Right ventricle myocardium superior (tissue), 1 donor: ENCODE measurements around the gene TREX2. TPM values are rescaled to one million over a fixed set of nuclear protein-coding genes. Genes with fewer than 3 reads are reported as not detected.

Experiments
- ATAC-seq: fragments of 200-7000 bp; cut with Tn5 transposase; one replicate; pipeline ENCODE4 v1.9.1; 2020; ENCODE audit warnings: mild to moderate bottlenecking; ENCODE audit not compliant: poor library complexity
- DNase-seq: peaks from one replicate; pipeline ENCODE4 v3.0.0-alpha.2; 2020
- intact Hi-C: fragments of 100-400 bp; cut with DNase I; formaldehyde crosslinking; loops from one replicate; pipeline ENCODE4 v1.11.2; 2022
- total RNA-seq: library from RNA; stranded (reverse); fragmentation: NEBNext Ultra II Directional; extraction: Animal tissue kit (Norgen Biotek cat#: 25700); gene quantifications from one replicate; pipeline ENCODE4 v1.2.1, GENCODE V29; 2021
- donor health status: DM: no; HTN: yes; CAD: no; lungs with severe emphysema.

The TREX2 gene
- total RNA-seq, 1 donor from 2014 or later, result 0.19 TPM

DNA sequence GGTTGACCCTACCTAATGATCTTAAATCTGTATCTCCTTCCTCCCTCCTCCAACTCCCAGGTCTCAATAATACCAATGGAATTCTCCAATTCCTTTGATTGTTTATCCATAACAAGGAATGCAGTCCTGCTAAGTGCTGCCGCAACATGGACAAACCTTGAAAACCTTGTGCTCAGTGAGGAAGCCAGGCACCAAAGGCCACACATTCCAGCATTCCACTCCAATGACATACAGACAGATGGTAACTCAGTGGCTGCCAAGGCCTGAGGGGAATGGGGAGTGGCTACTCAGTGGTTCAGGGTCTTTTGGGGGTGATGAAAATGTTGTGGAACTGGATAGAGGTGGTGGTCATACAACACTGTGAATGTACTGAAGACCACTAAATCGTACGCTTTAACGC lies 14.1 kb upstream of the TREX2 start:
- intact Hi-C loops, result no loop called here
- no peak for ATAC-seq

DNA sequence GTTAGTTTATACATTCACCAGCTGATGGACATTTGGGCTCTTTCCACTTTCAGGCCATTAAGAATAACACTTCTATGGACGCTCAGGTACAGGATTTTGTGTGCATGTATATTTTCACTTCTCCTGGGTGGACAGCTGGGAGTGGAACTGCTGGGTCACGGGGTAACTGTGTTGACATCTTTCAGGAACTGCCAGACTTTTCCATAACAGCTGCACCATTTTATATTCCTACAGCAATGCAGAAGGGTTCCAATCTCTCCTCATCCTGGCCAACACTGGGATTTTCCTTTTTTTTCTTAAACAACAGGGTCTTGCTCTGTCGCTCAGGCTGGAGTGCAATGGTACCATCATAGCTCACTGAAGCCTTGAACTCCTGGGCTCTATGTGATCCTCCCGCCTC lies 12.6 kb upstream of the TREX2 start:
- no peak for DNase-seq
- intact Hi-C loops, result no loop called here
- ATAC-seq, result no peak

More for the DNA sequence above, 14.1 kb upstream of the TREX2 start:
- DNase-seq, result peak; percentile 19

DNA sequence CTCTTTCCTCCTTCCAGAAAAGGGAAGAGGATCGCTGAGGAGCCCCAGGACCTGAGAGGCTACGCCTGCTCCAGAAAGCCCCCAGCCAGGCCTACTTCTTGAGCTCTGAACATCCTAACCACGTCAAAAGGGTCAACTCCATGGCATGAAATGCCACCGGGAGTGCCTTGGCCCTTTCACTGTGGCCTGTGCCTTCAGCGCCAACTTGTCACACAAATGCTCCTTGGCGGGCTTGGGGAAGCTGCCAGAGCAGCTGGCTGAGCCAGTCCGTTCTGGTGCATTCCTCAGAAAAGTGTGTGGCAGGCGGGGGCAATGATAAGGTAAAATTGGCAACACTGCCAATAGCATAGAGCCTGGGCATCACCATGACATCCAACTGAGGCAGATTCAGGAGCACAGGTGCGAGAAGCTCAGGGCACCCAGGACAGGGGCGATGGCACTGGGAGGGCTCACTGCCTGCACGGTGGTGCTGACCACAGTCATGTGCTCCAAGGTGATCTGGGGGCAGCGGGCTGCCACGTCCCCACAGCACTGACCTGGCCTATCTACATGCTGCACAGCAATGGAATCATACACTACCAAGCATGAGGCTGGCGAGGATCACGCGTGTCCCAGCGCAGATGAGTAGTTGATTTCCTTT lies 12.1 kb upstream of the TREX2 start:
- DNase-seq, result peak; percentile 11
- no peak for ATAC-seq
- intact Hi-C loops, result no loop called here

DNA sequence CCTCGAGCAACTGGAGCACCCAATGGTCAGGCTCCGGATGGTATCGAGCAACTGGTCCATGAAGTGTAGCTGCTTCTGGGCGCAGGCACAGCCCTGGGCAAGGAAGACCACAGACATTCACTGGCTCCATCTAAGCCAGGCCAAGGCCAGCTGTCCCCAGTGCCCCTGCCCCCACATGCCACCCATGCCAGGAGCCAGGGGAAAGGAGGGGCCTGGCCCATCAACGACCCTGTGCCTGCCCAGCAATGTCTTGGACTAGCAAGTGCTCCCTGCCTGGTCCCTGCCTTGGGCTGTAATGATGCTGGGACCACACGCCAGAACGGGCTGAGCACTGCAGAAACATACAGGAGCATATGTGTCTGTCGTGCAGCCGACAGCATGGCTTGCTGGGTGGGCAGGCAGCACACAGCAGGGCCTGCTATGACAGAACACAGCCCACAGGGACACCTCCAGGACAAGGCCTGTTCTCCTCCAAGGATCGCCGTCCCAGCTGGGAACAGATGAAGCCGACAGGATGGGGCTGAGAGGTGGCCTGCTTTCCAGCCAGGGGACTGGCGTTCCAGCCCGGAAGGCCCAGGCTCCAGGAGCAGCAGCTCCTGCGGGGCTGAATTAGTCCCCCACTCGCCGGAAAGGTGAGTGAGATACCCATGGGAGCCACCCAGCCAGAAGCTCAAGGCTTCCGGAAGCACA lies 11.4 kb upstream of the TREX2 start:
- ATAC-seq (no peak), DNase-seq (peak; percentile 3)
- intact Hi-C loops, result no loop called here

DNA sequence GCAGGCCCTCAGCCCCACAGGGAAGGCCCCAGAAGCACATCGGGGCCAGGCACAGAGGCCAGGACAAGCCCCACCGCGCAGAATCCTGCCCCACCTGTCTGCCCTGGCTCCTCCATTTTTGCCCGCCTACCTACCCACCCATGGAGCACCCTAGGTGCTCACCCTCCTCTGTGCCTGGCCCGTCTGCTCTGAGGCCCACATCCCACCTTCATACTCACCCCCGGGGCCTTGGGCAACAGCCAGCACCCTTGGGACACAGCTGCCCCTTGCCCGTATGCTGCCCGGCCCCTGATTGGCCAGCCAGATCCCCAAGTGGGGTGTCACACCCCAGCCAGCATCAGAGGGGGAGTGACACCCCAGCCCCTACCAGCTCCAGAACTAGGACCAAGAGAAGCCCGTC lies 10.8 kb upstream of the TREX2 start:
- DNase-seq, result peak; percentile 7
- no peak for ATAC-seq
- intact Hi-C loops, result no loop called here

DNA sequence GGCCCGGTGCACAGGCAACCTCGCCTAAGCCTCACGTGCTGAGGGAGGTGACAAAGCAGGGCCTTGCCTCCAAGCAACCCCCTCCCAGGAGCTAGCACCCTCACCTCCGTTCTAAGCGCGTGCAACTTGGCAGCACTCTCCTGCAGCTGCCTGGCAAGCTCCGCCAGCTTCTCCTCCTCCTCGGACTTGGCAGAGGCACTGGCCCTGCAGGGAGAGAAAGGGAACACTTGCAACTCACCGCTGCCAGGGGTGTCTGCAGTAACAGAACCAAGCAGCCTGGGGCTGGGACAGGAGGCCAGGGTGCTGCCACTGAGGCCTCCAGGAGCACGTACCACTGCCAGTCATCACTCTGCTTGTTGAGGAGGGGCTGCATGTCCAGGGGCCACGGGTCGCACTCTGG lies 10.3 kb upstream of the TREX2 start:
- intact Hi-C loops, result no loop called here
- DNase-seq, result peak; percentile 68
- ATAC-seq, result peak; percentile 91

DNA sequence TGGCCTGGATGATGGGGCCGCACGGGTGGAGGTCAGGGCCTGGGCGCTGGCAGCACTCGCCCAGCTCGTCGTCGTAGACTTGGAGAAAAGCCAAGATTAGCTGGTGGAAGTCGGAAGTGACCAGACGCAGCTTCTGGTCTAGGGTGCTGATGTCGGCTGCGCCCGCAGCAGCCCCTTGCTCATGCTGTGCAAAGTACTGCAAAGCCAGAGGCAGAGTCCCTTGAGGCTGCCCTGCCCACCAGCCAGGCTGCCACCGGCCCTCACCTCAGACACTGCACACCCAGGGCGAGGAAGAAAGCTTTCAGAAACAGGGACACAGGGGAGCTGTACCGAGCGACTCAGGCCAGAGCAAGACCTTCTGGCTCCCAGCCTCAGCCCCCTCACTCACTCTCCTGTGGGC lies 9.7 kb upstream of the TREX2 start:
- DNase-seq (no peak), ATAC-seq (no peak)
- intact Hi-C loops, result no loop called here

DNA sequence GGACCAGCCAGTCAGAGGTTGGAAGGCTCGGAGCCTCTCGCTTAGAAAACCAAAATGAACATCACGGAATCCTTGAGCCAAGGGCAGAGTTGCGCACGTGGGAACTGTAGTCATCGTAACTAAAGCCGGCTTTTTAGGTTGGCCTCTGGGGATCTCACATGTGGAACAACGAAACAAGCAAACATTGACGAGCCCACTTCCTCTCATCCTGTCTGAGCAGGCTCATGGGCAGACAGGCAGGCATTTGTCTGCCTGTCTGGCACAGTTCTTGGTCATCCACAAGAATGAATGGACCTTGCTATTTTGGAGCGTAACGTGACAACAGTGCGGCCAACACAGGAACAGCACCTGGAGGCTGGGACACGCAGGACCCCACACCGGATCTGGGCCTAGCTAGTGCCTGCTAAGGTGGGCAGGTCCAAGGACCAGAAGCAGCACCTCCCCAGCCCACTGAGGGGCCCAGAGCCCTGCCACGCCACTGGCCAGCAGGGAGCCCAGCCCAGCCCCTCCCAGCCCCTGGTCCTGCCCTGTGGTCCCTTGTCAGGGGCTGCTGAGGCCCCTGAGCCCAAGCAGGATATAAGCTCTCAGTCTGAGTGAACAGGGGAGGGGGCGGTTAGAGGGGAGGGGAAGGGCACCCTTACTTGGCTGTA lies 9.2 kb upstream of the TREX2 start:
- no peak for DNase-seq
- ATAC-seq, result no peak

DNA sequence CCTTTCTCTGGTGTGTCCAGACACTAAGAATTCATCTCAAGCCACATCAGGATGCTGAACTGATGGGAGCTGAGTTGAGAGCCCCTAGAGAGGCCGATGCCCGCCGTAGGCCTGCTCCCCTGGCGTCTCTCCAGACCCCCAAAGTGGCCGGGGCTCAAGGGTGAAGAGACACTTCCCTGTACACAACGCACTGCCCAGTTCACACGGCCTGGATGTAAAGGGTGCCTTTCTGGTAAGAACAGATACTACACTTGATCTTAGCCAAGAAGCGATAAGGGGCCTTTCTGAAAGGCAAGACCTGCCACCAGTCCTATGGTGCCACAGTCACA lies 5.1 kb upstream of the TREX2 start:
- DNase-seq (no peak), ATAC-seq (no peak)
- intact Hi-C loops, result no loop called here

More for the DNA sequence above, 9.2 kb upstream of the TREX2 start:
- intact Hi-C loops, result no loop called here

DNA sequence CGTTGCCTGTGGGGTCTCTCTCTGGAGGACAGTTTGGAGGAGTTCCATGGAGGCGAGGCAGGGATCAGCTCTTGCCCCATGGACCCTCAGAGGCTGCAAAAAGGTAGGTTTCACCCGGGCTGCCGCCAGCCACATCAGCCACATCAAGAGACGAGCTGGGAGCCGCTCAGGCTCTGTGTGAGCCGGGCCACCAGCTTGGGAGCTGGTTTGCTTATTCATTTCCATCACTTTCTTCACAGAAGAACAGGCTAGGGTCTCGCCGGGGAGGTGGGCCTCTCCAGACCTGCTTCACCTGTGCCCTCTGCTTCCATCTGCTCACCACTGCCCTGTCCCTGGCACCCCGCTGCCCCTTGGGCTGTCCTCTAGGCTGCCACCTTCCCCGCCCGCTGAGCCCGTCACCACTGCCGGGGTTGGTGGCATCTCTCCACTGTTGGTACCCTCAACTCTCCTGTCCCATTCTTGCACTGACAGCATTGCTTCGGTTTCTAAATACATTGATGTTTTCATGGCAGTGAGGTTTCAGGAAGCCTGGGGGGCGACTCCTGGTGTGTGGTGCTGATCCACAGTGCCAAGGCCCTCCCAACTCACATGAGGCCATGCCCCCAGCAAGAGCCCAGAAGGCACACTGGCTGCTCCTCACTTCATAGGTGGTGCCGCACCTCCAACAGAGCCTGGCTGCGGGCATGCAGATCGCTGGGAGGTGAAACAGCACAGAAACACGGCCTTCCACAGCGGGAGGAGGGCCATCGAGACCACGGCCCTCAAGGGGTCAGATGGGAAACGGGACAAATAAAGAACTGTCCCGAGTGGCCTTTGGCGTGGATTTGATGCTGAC lies 4.5 kb upstream of the TREX2 start:
- ATAC-seq, result no peak
- intact Hi-C loops, result no loop called here
- DNase-seq, result no peak

DNA sequence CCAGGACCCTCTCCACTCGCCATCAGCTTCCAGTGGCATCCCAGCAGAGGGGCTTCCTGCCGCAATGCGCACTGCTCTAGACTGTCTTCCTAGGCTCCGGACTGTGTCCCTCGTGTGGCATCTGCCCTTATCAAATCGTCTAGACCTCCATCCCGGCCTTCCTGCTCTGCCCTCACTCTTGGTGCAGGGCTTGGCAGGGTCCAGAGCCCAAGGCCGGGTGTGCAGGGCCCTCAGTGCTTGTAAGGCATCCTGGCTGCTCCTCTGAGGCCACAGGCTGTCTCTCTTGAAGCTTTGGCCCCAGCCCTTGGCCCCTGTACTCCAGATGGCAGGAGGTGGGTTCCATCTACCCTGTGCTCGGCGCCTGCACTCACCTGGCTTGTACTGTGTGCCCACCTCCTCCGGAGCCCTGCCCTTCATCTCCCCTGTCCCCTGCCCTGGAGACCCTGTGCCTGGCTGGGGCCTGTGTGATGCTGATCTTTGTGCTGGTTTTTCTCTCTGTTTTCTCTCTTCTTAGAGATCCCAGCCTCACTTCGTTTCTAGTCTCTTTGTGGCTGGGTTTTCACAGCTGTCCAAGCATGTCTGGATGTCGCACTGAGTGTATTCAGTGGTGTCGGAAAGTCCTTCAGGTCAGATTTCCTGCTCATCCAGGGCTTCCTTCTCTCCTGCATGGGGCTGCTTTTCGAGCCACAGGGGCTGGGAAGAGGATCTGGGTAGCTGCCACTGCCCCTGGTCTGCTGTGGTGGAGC lies 3.7 kb upstream of the TREX2 start:
- intact Hi-C loops, result no loop called here
- DNase-seq (no peak), ATAC-seq (no peak)

DNA sequence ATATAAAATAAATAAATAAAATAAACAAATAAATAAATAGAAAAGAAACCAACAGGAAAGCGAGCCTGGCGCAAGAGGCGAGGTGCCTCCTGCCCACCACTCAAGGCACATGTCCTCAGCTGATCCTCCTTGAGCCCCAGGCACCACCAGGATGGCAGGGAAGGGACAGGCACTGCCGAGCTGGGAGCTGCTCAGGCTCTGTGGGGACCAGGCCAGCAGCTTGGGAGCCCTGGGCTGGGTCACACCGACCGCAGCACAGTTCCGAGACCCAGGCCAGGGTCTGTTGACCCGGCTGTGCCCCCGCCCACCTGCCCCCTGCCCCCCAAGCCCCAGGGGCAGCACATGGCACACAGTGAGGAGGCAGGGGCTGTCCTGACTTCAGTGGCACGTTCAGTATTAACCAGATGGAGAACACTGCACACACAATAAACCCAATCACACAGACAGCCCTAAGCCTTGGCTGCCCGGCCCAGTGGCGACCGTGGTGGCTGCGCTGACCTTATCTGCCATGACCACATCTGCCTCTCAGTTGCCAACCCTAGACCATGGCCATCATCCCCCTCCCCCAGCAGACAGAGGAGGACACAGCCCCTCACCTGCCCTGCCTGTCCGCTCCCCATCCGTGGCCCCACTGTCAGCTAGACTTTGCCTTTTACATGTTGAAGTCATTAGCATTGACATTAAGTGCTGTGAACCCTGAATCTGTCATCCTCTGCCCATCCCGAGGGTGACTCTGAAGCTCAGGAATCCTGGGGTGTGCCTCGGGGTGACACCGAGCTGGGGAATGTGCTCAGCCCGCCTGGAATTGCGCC lies 2.9 kb upstream of the TREX2 start:
- ATAC-seq (no peak), DNase-seq (no peak)
- intact Hi-C loops, result no loop called here

DNA sequence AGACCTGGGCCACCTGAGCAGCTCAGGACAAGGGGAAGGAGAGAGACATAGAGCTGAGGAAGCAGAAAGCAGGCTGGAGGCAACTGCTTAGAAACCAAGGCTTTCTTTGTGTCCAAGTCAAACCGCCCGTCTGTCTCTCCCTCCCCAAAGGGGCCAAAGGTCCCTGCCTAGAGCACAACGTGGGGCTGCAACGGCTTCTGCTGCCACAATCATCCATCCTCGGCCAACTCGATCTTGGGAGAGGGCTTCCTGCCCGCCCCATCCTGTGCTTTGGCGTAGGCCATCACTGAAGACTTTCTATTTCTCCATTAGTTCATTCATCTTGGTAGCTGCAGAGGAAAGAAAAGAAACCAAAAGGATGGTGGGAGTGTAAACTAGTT lies 1.7 kb upstream of the TREX2 start:
- ATAC-seq, result no peak
- DNase-seq, result no peak
- intact Hi-C loops, result no loop called here

DNA sequence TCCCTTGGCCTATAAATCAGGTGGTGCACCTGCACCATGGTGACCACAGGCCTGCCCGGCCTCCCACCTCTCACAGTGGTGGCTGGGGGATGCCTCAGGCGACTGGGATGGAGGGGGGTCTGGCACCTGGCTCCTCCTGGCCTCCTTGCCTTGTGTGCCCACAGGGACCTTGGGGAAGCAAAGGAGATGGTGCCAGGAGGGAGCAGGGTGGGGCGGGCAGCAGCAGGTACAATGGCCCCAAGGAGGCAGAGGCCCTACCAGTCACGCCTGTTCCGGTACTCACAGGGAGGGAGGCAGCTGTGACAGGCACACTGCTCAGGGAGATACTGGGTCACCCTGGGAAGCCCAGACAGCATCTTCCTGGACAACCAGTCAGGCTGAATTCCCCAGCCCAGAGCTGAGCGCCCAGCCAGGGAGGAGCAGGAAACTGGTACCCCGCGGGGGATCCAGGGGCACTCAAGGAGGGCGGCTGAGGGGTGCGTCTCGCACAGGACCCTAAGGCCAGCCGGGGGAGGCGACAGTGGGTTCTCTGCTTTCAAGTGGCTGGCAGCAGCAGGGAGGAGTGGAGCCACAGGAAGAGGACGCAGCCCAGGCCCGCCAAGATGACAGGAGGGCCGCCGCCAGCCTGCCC lies 1.2 kb upstream of the TREX2 start:
- ATAC-seq (no peak), DNase-seq (no peak)
- intact Hi-C loops, result no loop called here

DNA sequence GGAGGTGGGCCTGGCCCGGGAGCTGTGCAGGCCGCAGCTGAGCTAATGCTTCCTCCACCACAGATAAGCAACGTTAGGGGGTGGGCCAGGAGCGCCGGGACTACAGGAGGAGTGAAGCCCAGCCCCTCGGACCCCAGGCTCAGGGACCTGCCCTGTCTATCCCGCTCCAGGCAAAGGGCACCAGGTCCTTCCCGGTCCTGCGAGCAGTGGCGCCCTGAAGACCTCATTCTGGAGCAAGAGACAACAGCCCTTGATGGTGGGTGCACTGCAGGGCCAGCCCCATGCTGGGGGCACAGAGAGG lies 730 bp upstream of the TREX2 start:
- no peak for ATAC-seq
- intact Hi-C loops, result no loop called here
- no peak for DNase-seq

DNA sequence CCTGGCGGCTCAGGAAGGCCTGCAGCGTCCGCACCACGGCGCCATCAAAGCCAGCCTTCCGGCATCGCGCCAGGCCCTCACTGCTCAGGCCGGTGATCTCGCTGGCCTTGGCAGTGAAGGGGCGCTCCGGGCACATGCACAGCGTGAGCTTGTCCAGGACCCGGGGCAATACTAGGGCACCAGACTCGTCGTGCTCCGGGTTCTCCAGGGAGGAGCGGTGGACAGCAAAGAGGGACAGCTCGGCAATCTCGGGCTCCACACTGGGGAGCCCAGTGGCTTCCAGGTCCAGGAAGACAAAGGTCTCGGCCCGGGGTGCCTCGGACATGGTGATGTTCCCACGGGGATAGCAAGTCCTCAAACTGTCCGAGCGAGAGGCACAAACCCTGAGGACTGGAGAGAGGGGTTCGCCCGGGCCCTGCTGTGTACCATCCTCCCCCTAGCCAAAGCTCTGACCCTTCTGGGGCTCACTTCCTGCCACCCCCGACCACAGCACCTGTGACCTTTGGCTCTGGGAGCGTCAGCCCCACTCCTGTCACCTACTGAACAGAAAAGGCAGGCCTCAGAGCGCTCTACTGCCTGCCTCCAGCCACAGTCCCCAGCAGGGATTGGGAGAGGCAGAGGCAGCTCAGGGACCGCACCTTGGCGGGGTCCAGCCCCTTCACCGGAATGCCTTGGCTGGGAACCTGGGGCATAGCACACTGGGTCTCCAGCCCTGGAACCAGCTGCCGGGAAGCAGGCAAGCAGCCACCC lies 575 bp downstream of the TREX2 start:
- intact Hi-C loops, result no loop called here
- no peak for DNase-seq
- no peak for ATAC-seq

DNA sequence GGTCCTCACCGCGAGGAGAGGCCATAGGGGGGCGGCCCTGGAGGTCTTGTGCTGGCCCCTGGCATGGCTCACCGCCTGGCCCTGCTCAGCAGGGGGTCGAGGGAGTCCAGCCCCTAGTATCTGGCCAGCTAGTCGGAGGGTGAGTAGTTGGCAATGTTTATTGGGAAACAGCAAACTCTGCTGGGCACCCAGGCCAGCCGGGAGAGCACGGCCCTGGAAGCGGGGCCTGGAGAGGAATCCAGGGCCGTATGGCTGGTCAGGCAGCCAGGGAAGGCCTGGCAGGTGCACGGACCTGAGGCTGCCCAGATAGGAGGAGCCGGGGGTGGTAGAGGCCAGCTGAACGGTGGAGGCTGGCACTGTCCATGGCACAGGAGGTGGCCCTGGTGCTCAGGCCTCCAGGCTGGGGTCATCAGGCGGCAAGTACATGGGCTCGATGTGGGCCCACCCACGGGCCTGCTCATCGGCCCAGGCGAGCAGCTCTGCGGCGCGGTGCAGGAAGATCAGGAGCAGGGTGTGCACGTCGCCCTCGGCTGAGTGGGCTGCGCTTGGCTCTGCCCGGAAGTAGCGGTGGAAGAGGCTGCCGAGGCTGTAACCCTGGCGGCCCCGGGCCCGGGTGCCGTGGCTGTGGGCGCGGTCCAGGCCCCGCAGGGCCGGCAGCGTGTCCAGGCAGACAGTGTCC lies 1.4 kb downstream of the TREX2 start:
- ATAC-seq, result no peak
- intact Hi-C loops, result no loop called here
- no peak for DNase-seq
